Measurements from ENCODE around the gene WDR33.

WDR33 gene

GRCh38 chr2:127662937-127663565, 147.9 kb downstream of the WDR33 start:
- Histone ChIP-seq H4K20me1 (ENCODE audit: insufficient read depth, low read length) (no peaks in the 10 kb centered on the region), H3K4me3 (ENCODE audit: low read depth, low read length, poor library complexity, severe bottlenecking) (no peak overlapping the region), H3K9me2 (ENCODE audit: low read depth, low read length) (no peaks in the 10 kb centered on the region), H2AFZ (ENCODE audit: low read length) (no peak overlapping the region), H3K4me2 (ENCODE audit: low read length) (no peak overlapping the region), H3F3A (ENCODE audit: insufficient read depth, low read length) (no peaks in the 10 kb centered on the region), H3K9ac (ENCODE audit: low read length) (no peak overlapping the region), H3K9me3 (ENCODE audit: low read length) (no peaks in the 10 kb centered on the region), H3K4me1 (ENCODE audit: insufficient read depth, low read length, severe bottlenecking) (no peaks in the 10 kb centered on the region), H3K27ac (ENCODE audit: low read depth, low read length, poor library complexity, severe bottlenecking) (no peak overlapping the region), H3K27me3 (ENCODE audit: insufficient read depth, low read length) (peaks cover 5% of the 10 kb centered on the region; the same call in 1 of the 2 replicates), H3K79me2 (ENCODE audit: insufficient read depth, low read length) (no peaks in the 10 kb centered on the region), H3K36me3 (ENCODE audit: insufficient read depth, low read length) (no peaks in the 10 kb centered on the region)
- no peak for TF ChIP-seq EZH2 (IDR thresholded peaks at IDR 0.05; ENCODE audit: borderline replicate concordance, low read length)
- no peak for TF ChIP-seq CTCF (IDR thresholded peaks at IDR 0.05; ENCODE audit: low read length)

- Histone ChIP-seq H3F3A (ENCODE audit: insufficient read depth, low read length) (no peaks in the 10 kb centered on the region), H3K27me3 (ENCODE audit: insufficient read depth, low read length) (peaks cover 5% of the 10 kb centered on the region; the same call in 1 of the 2 replicates), H4K20me1 (ENCODE audit: insufficient read depth, low read length) (no peaks in the 10 kb centered on the region), H3K4me1 (ENCODE audit: insufficient read depth, low read length, severe bottlenecking) (no peaks in the 10 kb centered on the region), H3K36me3 (ENCODE audit: insufficient read depth, low read length) (no peaks in the 10 kb centered on the region), H2AFZ (ENCODE audit: low read length) (no peak overlapping the region), H3K9me3 (ENCODE audit: low read length) (no peaks in the 10 kb centered on the region), H3K79me2 (ENCODE audit: insufficient read depth, low read length) (no peaks in the 10 kb centered on the region), H3K4me3 (ENCODE audit: low read depth, low read length, poor library complexity, severe bottlenecking) (no peak overlapping the region), H3K9me2 (ENCODE audit: low read depth, low read length) (no peaks in the 10 kb centered on the region), H3K4me2 (ENCODE audit: low read length) (no peak overlapping the region), H3K9ac (ENCODE audit: low read length) (no peak overlapping the region), H3K27ac (ENCODE audit: low read depth, low read length, poor library complexity, severe bottlenecking) (no peak overlapping the region)
- no peak for TF ChIP-seq EZH2 (IDR thresholded peaks at IDR 0.05; ENCODE audit: borderline replicate concordance, low read length)
- no peak for TF ChIP-seq CTCF (IDR thresholded peaks at IDR 0.05; ENCODE audit: low read length)
These were observed 148.9 kb downstream of the WDR33 start for GRCh38 chr2:127661949-127662510.

GRCh38 chr2:127661072-127661649, 149.8 kb downstream of the WDR33 start:
- Histone ChIP-seq H2AFZ (ENCODE audit: low read length) (no peak overlapping the region), H3F3A (ENCODE audit: insufficient read depth, low read length) (no peaks in the 10 kb centered on the region), H3K4me1 (ENCODE audit: insufficient read depth, low read length, severe bottlenecking) (no peaks in the 10 kb centered on the region), H3K36me3 (ENCODE audit: insufficient read depth, low read length) (no peaks in the 10 kb centered on the region), H3K79me2 (ENCODE audit: insufficient read depth, low read length) (no peaks in the 10 kb centered on the region), H4K20me1 (ENCODE audit: insufficient read depth, low read length) (no peaks in the 10 kb centered on the region), H3K9me2 (ENCODE audit: low read depth, low read length) (no peaks in the 10 kb centered on the region), H3K27ac (ENCODE audit: low read depth, low read length, poor library complexity, severe bottlenecking) (no peak overlapping the region), H3K9me3 (ENCODE audit: low read length) (no peaks in the 10 kb centered on the region), H3K27me3 (ENCODE audit: insufficient read depth, low read length) (peaks cover 5% of the 10 kb centered on the region; the same call in 1 of the 2 replicates), H3K4me2 (ENCODE audit: low read length) (no peak overlapping the region), H3K9ac (ENCODE audit: low read length) (no peak overlapping the region), H3K4me3 (ENCODE audit: low read depth, low read length, poor library complexity, severe bottlenecking) (no peak overlapping the region)
- TF ChIP-seq CTCF (IDR thresholded peaks at IDR 0.05; ENCODE audit: low read length), result no peak
- TF ChIP-seq EZH2 (IDR thresholded peaks at IDR 0.05; ENCODE audit: borderline replicate concordance, low read length), result no peak

Measured in OCI-LY1 (cell line).